ENCODE data around the gene PRRC2C. TPM values are rescaled to one million over a fixed set of nuclear protein-coding genes. Genes with fewer than 3 reads are reported as not detected.
"Not testable (repeated sequence)": the region's sequence is repeated elsewhere in the genome, so short reads cannot be mapped to it uniquely, and the experiment has no call there.

Gene PRRC2C
- total and polyA plus RNA-seq, 2 donors, result 43.4 to 45.8 TPM

DNA sequence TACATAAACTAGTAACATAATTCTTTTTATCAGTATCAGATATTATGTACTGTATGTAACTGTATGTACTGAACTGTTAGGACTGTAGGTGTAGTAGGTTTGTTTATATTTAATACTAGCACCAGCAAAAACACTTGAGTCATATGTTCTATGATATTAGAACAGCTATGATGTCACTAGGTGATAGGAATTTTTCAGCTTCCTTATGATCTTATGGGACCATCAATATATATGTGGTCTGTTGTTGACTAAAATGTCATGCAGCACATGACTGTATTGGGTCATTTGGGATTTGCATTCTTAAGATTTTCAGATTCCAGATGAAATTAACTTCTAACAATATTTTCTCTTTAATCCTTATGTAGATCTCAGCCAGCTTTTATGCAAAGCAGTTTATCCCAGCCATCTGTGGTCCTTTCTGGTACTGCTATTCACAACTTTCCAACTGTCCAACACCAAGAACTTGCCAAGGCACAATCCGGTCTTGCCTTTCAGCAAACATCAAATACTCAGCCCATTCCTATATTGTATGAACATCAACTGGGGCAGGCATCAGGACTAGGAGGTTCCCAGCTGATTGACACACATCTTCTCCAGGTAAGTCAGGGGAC, 98.4 kb downstream of the PRRC2C start:
- H3K27me3 ChIP-seq (ENCODE audit: control insufficient read depth in 2 of 2, insufficient read depth in 1 of 2, low read length in 1 of 2), result no peaks in the 10 kb centered on the region
- H3K4me3 ChIP-seq (ENCODE audit: low read length in 2 of 2), result no peak overlapping the region
- no peaks in the 10 kb centered on the region for H3K9me3 ChIP-seq (ENCODE audit: control insufficient read depth in 2 of 2, insufficient read depth in 1 of 2, low read length in 1 of 2)
- peaks cover 0 to 2% of the 10 kb centered on the region in 2 donors for H3K4me1 ChIP-seq (ENCODE audit: control insufficient read depth in 2 of 2, insufficient read depth in 2 of 2, low read length in 2 of 2)
- H3K36me3 ChIP-seq (ENCODE audit: control insufficient read depth in 2 of 2, insufficient read depth in 2 of 2, low read length in 1 of 2), result peaks cover 39 to 80% of the 10 kb centered on the region in 2 donors
- H3K27ac ChIP-seq (ENCODE audit: low read depth in 1 of 2, low read length in 1 of 2), result no peak overlapping the region
- 100% methylated on average over 1 of the region's 1 CpG for WGBS
- DNase-seq (ENCODE audit: low read depth in 6 of 9, low spot score in 9 of 9), result no peak

DNA sequence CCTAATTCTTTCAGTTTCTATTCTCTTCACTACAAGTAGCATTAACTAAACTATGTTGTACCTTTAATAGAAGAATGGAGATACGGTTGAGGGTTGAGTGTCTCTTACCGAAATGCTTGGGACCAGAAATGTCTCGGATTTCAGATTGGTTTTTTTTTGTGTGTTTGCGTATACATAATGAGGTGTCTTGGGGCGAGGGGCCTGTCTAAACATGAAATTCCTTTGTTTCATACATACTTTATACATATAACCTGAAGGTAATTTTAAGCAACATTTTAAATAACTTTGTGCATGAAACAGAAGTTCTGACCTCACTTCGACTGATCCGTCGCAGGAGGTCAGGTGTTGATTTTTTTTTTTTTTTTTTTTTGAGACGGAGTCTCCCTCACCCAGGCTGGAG, 100.4 kb downstream of the PRRC2C start:
- Histone ChIP-seq H3K4me3 (ENCODE audit: low read length in 2 of 2) (no peak overlapping the region), H3K9me3 (ENCODE audit: control insufficient read depth in 2 of 2, insufficient read depth in 1 of 2, low read length in 1 of 2) (no peaks in the 10 kb centered on the region), H3K4me1 (ENCODE audit: control insufficient read depth in 2 of 2, insufficient read depth in 2 of 2, low read length in 2 of 2) (peaks cover 0 to 2% of the 10 kb centered on the region in 2 donors), H3K36me3 (ENCODE audit: control insufficient read depth in 2 of 2, insufficient read depth in 2 of 2, low read length in 1 of 2) (peaks cover 43 to 83% of the 10 kb centered on the region in 2 donors), H3K27ac (ENCODE audit: low read depth in 1 of 2, low read length in 1 of 2) (no peak overlapping the region), H3K27me3 (ENCODE audit: control insufficient read depth in 2 of 2, insufficient read depth in 1 of 2, low read length in 1 of 2) (no peaks in the 10 kb centered on the region)
- WGBS, result 95% methylated on average over 9 of the region's 9 CpGs
- no peak for DNase-seq (ENCODE audit: low read depth in 6 of 9, low spot score in 9 of 9)

DNA sequence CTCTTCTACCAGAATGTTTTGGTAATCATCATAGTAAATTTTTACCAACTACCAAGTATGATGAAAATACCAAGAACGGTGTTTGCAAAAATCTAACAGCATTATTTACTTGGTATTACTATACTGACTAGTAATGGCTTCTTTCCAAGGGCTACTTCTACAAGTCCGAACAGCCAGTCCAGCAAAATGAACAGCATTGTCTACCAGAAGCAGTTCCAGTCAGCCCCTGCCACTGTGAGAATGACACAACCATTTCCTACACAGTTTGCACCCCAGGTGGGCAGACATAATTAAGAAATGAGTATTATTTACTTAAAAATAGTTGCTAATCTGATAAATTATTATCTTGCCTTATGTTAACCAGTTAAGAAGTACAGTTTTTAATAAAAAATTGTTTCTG, 102.9 kb downstream of the PRRC2C start:
- peaks cover 45 to 85% of the 10 kb centered on the region in 2 donors for H3K36me3 ChIP-seq (ENCODE audit: control insufficient read depth in 2 of 2, insufficient read depth in 2 of 2, low read length in 1 of 2)
- DNase-seq (ENCODE audit: low read depth in 6 of 9, low spot score in 9 of 9), result no peak
- no peak overlapping the region for H3K27ac ChIP-seq (ENCODE audit: low read depth in 1 of 2, low read length in 1 of 2)
- H3K4me3 ChIP-seq (ENCODE audit: low read length in 2 of 2), result no peak overlapping the region
- WGBS, result 97% methylated on average over 2 of the region's 2 CpGs
- no peaks in the 10 kb centered on the region for H3K4me1 ChIP-seq (ENCODE audit: control insufficient read depth in 2 of 2, insufficient read depth in 2 of 2, low read length in 2 of 2)
- H3K27me3 ChIP-seq (ENCODE audit: control insufficient read depth in 2 of 2, insufficient read depth in 1 of 2, low read length in 1 of 2), result no peaks in the 10 kb centered on the region
- H3K9me3 ChIP-seq (ENCODE audit: control insufficient read depth in 2 of 2, insufficient read depth in 1 of 2, low read length in 1 of 2), result no peaks in the 10 kb centered on the region

- Histone ChIP-seq H3K4me1 (ENCODE audit: control insufficient read depth in 2 of 2, insufficient read depth in 2 of 2, low read length in 2 of 2) (no peaks in the 10 kb centered on the region), H3K27ac (ENCODE audit: low read depth in 1 of 2, low read length in 1 of 2) (no peak overlapping the region), H3K36me3 (ENCODE audit: control insufficient read depth in 2 of 2, insufficient read depth in 2 of 2, low read length in 1 of 2) (peaks cover 33 to 71% of the 10 kb centered on the region in 2 donors), H3K9me3 (ENCODE audit: control insufficient read depth in 2 of 2, insufficient read depth in 1 of 2, low read length in 1 of 2) (no peaks in the 10 kb centered on the region), H3K27me3 (ENCODE audit: control insufficient read depth in 2 of 2, insufficient read depth in 1 of 2, low read length in 1 of 2) (no peaks in the 10 kb centered on the region), H3K4me3 (ENCODE audit: low read length in 2 of 2) (no peak overlapping the region)
- no peak for DNase-seq (ENCODE audit: low read depth in 6 of 9, low spot score in 9 of 9)
- 99% methylated on average over 1 of the region's 1 CpG for WGBS
Measured at GRCh38 chr1:171590022-171590421, 104.7 kb downstream of the PRRC2C start.

DNA sequence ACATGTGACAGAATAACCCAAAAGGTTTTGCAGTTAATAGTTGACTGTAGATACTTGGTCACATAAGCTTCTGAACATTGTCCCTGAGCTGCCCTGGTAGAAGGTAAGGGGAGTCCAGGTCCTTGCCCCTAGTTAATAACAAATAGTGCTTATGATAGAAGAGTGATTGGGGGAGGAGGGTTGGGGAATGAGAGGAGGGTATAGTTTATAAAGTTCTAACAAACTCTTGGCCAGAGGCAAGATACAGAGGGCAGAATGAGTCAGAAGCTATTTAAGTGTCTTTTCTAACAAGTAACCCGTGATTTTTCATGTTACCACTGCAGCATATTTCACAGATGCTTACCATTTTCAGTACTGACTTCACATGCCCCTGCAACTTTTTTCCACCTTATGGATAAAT, 110.0 kb downstream of the PRRC2C start:
- Histone ChIP-seq H3K4me1 (ENCODE audit: control insufficient read depth in 2 of 2, insufficient read depth in 2 of 2, low read length in 2 of 2) (no peaks in the 10 kb centered on the region), H3K9me3 (ENCODE audit: control insufficient read depth in 2 of 2, insufficient read depth in 1 of 2, low read length in 1 of 2) (no peaks in the 10 kb centered on the region), H3K4me3 (ENCODE audit: low read length in 2 of 2) (no peak overlapping the region), H3K27me3 (ENCODE audit: control insufficient read depth in 2 of 2, insufficient read depth in 1 of 2, low read length in 1 of 2) (no peaks in the 10 kb centered on the region), H3K27ac (ENCODE audit: low read depth in 1 of 2, low read length in 1 of 2) (no peak overlapping the region), H3K36me3 (ENCODE audit: control insufficient read depth in 2 of 2, insufficient read depth in 2 of 2, low read length in 1 of 2) (peaks cover 8 to 29% of the 10 kb centered on the region in 2 donors)
- no peak for DNase-seq (ENCODE audit: low read depth in 6 of 9, low spot score in 9 of 9)
- 98% methylated on average over 1 of the region's 1 CpG for WGBS

DNA sequence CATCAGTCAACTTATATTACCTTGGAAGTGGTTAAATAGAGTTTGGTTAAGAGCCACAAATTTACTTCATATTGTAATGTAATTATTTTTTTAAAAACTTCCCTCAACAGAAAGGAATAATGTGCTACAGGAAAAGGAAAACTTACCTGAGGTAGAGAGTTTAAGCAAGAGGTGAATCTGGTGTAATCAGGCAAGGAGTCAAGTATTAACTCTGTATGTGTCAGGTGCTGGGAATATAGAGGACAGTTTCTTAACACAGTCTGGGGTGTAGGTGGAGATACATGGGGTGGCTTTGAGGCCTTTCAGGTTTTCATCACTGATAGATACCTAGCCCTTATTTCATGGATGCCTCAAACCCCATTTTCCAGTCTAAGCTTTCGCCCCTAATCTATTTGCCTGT, 110.8 kb downstream of the PRRC2C start:
- H3K36me3 ChIP-seq (ENCODE audit: control insufficient read depth in 2 of 2, insufficient read depth in 2 of 2, low read length in 1 of 2), result peaks cover 8 to 21% of the 10 kb centered on the region in 2 donors
- DNase-seq (ENCODE audit: low read depth in 6 of 9, low spot score in 9 of 9), result no peak
- WGBS, result 100% methylated on average over 1 of the region's 1 CpG

DNA sequence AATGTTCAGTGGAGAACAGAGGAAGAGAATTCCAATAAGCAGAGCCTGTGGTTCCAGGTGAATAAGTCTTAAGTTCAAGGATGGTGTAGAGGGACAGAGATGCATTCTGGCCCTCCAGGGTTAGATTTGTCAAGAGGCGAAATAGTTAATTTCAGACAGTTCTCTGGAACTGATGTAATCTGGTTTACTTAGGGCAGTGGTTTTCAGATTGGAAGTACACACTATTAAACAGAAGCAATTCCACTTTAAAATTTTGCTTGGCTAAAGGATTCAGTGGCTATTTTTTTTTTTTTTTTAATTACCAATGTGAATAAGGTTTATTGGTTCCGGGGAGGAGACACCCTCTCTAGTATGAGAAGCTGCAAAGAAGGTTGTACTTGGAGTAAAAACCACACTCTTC, 111.4 kb downstream of the PRRC2C start:
- Histone ChIP-seq H3K27me3 (ENCODE audit: control insufficient read depth in 2 of 2, insufficient read depth in 1 of 2, low read length in 1 of 2) (no peaks in the 10 kb centered on the region), H3K4me3 (ENCODE audit: low read length in 2 of 2) (no peak overlapping the region), H3K9me3 (ENCODE audit: control insufficient read depth in 2 of 2, insufficient read depth in 1 of 2, low read length in 1 of 2) (no peaks in the 10 kb centered on the region), H3K36me3 (ENCODE audit: control insufficient read depth in 2 of 2, insufficient read depth in 2 of 2, low read length in 1 of 2) (peaks cover 3 to 15% of the 10 kb centered on the region in 2 donors), H3K4me1 (ENCODE audit: control insufficient read depth in 2 of 2, insufficient read depth in 2 of 2, low read length in 2 of 2) (no peaks in the 10 kb centered on the region), H3K27ac (ENCODE audit: low read depth in 1 of 2, low read length in 1 of 2) (no peak overlapping the region)
- over 99% methylated on average over 2 of the region's 2 CpGs for WGBS
- DNase-seq (ENCODE audit: low read depth in 6 of 9, low spot score in 9 of 9), result no peak

More for the DNA sequence above, 110.8 kb downstream of the PRRC2C start:
- Histone ChIP-seq H3K4me3 (ENCODE audit: low read length in 2 of 2) (no peak overlapping the region), H3K27me3 (ENCODE audit: control insufficient read depth in 2 of 2, insufficient read depth in 1 of 2, low read length in 1 of 2) (no peaks in the 10 kb centered on the region), H3K9me3 (ENCODE audit: control insufficient read depth in 2 of 2, insufficient read depth in 1 of 2, low read length in 1 of 2) (no peaks in the 10 kb centered on the region), H3K4me1 (ENCODE audit: control insufficient read depth in 2 of 2, insufficient read depth in 2 of 2, low read length in 2 of 2) (no peaks in the 10 kb centered on the region), H3K27ac (ENCODE audit: low read depth in 1 of 2, low read length in 1 of 2) (no peak overlapping the region)

- H3K27ac ChIP-seq (ENCODE audit: low read depth in 1 of 2, low read length in 1 of 2), result no peak overlapping the region
- WGBS, result 88% methylated on average over 1 of the region's 1 CpG
- no peak for DNase-seq (ENCODE audit: low read depth in 6 of 9, low spot score in 9 of 9)
- no peaks in the 10 kb centered on the region for H3K9me3 ChIP-seq (ENCODE audit: control insufficient read depth in 2 of 2, insufficient read depth in 1 of 2, low read length in 1 of 2)
- no peak overlapping the region for H3K4me3 ChIP-seq (ENCODE audit: low read length in 2 of 2)
- peaks cover 0 to 10% of the 10 kb centered on the region in 2 donors for H3K36me3 ChIP-seq (ENCODE audit: control insufficient read depth in 2 of 2, insufficient read depth in 2 of 2, low read length in 1 of 2)
- H3K4me1 ChIP-seq (ENCODE audit: control insufficient read depth in 2 of 2, insufficient read depth in 2 of 2, low read length in 2 of 2), result no peaks in the 10 kb centered on the region
- H3K27me3 ChIP-seq (ENCODE audit: control insufficient read depth in 2 of 2, insufficient read depth in 1 of 2, low read length in 1 of 2), result no peaks in the 10 kb centered on the region
Measured at GRCh38 chr1:171597203-171597602, 111.9 kb downstream of the PRRC2C start.

- not testable (repeated sequence) for H3K36me3 ChIP-seq (ENCODE audit: control insufficient read depth in 2 of 2, insufficient read depth in 2 of 2, low read length in 1 of 2); H3K27me3 ChIP-seq (ENCODE audit: control insufficient read depth in 2 of 2, insufficient read depth in 1 of 2, low read length in 1 of 2); H3K27ac ChIP-seq (ENCODE audit: low read depth in 1 of 2, low read length in 1 of 2); H3K9me3 ChIP-seq (ENCODE audit: control insufficient read depth in 2 of 2, insufficient read depth in 1 of 2, low read length in 1 of 2); H3K4me1 ChIP-seq (ENCODE audit: control insufficient read depth in 2 of 2, insufficient read depth in 2 of 2, low read length in 2 of 2); DNase-seq (ENCODE audit: low read depth in 6 of 9, low spot score in 9 of 9); H3K4me3 ChIP-seq (ENCODE audit: low read length in 2 of 2)
- WGBS, result 96% methylated on average over 2 of the region's 2 CpGs
Measured at GRCh38 chr1:171600310-171600709, 115.0 kb downstream of the PRRC2C start.
